Prostate gland (tissue), 2 donors: ENCODE data around the gene NAA50. TPM values are rescaled to one million over a fixed set of nuclear protein-coding genes. Genes with fewer than 3 reads are reported as not detected.
A peak's percentile ranks its signal among the peaks of the same experiment; 100 is the strongest.

Source experiments
- DNase-seq: peaks from one replicate; pipeline ENCODE4 v3.0.0-alpha.2; 2019; ENCODE audit warnings: low spot score
- H3K27ac ChIP-seq, 2 donors: fragments of 200-600 bp; sonication (generic); 2 replicates each; pipeline ENCODE4 v1.5.1; 2017 to 2019
- H3K27me3 ChIP-seq: fragments of 200-600 bp; sonication (generic); replicated peaks from 2 replicates; pipeline ENCODE4 v1.5.1; 2019; ENCODE audit not compliant: insufficient read depth
- H3K36me3 ChIP-seq, 2 donors: fragments of 200-600 bp; sonication (generic); 1 replicate in 1 of 2; 2 replicates in 1 of 2; pipeline versions ENCODE4 v1.5.1 to v1.8.1; 2017 to 2019
- H3K4me1 ChIP-seq: fragments of 200-600 bp; sonication (generic); replicated peaks from 2 replicates; pipeline ENCODE4 v1.5.1; 2019
- H3K4me3 ChIP-seq, 2 donors: fragments of 200-600 bp; sonication (generic); 2 replicates each; pipeline ENCODE4 v1.5.1; 2017 to 2019
- H3K9me3 ChIP-seq: fragments of 200-600 bp; sonication (generic); 2 replicates; pipeline ENCODE4 v1.5.1; 2017
- CTCF ChIP-seq, 4 experiments: fragments of 200-600 bp in 2 of 4; fragments of 450-650 bp in 2 of 4; sonication (generic) in 2 of 4; IDR thresholded peaks; 1 replicate in 3 of 4; 2 replicates in 1 of 4; pipeline ENCODE4 v1.5.1; 2016 to 2019; ENCODE audit warnings: antibody characterized with exemption in 4 of 4, mild to moderate bottlenecking in 2 of 4, moderate library complexity in 2 of 4
- POLR2A ChIP-seq: fragments of 450-650 bp; IDR thresholded peaks from one replicate; pipeline ENCODE4 v1.6.1; 2016; ENCODE audit warnings: antibody characterized with exemption, mild to moderate bottlenecking
- POLR2AphosphoS5 ChIP-seq: sonication (generic); formaldehyde crosslinking; IDR thresholded peaks from one replicate; pipeline ENCODE4 v1.6.1; 2017; ENCODE audit warnings: antibody characterized with exemption
- WGBS: methylation state at CpG from one replicate; pipeline ENCODE4 v1.1.5; 2018; 5-methylcytosine and 5-hydroxymethylcytosine counted together
- intact Hi-C: fragments of 100-400 bp; cut with DNase I; formaldehyde crosslinking; loops from one replicate; pipeline ENCODE4 v1.14.2; 2022
- total RNA-seq, 2 donors: library from RNA; depleted of rRNA; stranded (reverse); fragments of >200 nt; gene quantifications; one replicate each; pipeline ENCODE4 v1.1.0, GENCODE V29; 2016

NAA50 gene
- total RNA-seq, 2 donors from 2014 or later, result 111 to 118 TPM

GRCh38 chr3:113676261-113676660, 69.8 kb downstream of the NAA50 start:
- intact Hi-C loops, result no loop called here
- H3K27me3 ChIP-seq, result no peaks in the 10 kb centered on the region
- no peak for DNase-seq
- H3K9me3 ChIP-seq, result no peaks in the 10 kb centered on the region
- WGBS, result 94% methylated on average over 3 of the region's 3 CpGs
- H3K4me1 ChIP-seq, result no peaks in the 10 kb centered on the region
- no peak overlapping the region for H3K27ac ChIP-seq
- H3K36me3 ChIP-seq, result no peaks in the 10 kb centered on the region
- H3K4me3 ChIP-seq, result no peak overlapping the region
- TF ChIP-seq POLR2AphosphoS5 (no peak), CTCF (IDR thresholded peaks at IDR 0.05) (no peak), POLR2A (no peak)

GRCh38 chr3:113673593-113673992, 72.5 kb downstream of the NAA50 start:
- no peaks in the 10 kb centered on the region for H3K4me1 ChIP-seq
- WGBS, result 51% methylated on average over 4 of the region's 4 CpGs
- H3K9me3 ChIP-seq, result no peaks in the 10 kb centered on the region
- DNase-seq, result no peak
- H3K4me3 ChIP-seq, result no peak overlapping the region
- no peaks in the 10 kb centered on the region for H3K36me3 ChIP-seq
- H3K27ac ChIP-seq, result no peak overlapping the region
- no peak for TF ChIP-seq POLR2AphosphoS5
- no peak for TF ChIP-seq POLR2A
- TF ChIP-seq CTCF (IDR thresholded peaks at IDR 0.05), result no peak
- intact Hi-C loops, result no loop called here
- no peaks in the 10 kb centered on the region for H3K27me3 ChIP-seq

- no peak for DNase-seq
- Histone ChIP-seq H3K27me3 (no peaks in the 10 kb centered on the region), H3K4me1 (no peaks in the 10 kb centered on the region), H3K9me3 (no peaks in the 10 kb centered on the region), H3K27ac (peak overlapping the region in 1 of 2 donors; percentile 39), H3K36me3 (no peaks in the 10 kb centered on the region), H3K4me3 (no peak overlapping the region)
- intact Hi-C loops, result no loop called here
- 46% methylated on average over 4 of the region's 4 CpGs for WGBS
- TF ChIP-seq POLR2A (no peak), CTCF (IDR thresholded peaks at IDR 0.05) (no peak), POLR2AphosphoS5 (no peak)
Measured at GRCh38 chr3:113668015-113668414, 78.0 kb downstream of the NAA50 start.

Other genes with a start within 250 kb of the NAA50 start
- gene SPICE1, start 231.1 kb downstream of the NAA50 start, total RNA-seq, result 10 to 100 TPM; 20.1 to 23.7 TPM
- 10 to 100 TPM; 19.9 to 31.2 TPM for gene SIDT1, start 213.7 kb downstream of the NAA50 start, total RNA-seq
- 10 to 100 TPM; 22.2 to 25.3 TPM for gene USF3, start 49.6 kb downstream of the NAA50 start, total RNA-seq
- 10 to 100 TPM; 43.4 to 60.4 TPM for gene ATP6V1A, start 786 bp upstream of the NAA50 start, total RNA-seq
- gene GRAMD1C, start 92.5 kb upstream of the NAA50 start, total RNA-seq, result 10 to 100 TPM in 1 of 2 donors, 1 to 10 TPM in 1; 7.4 to 21.4 TPM
- gene ZDHHC23, start 201.8 kb upstream of the NAA50 start, total RNA-seq, result 10 to 100 TPM in 1 of 2 donors, 1 to 10 TPM in 1; 4.2 to 10.1 TPM